Neural progenitor cell (in vitro differentiated cells): ENCODE results near the gene LSMEM2.

Experiments used
- EZH2 ChIP-seq: fragments of 200-600 bp; sonication (generic); IDR thresholded peaks from 2 replicates; pipeline ENCODE4 v1.6.1; 2017; ENCODE audit warnings: antibody characterized with exemption, mild to moderate bottlenecking, moderate library complexity
- TF ChIP-seq, protein P1 (sequence below): fragments of 200-600 bp; sonication (generic); IDR thresholded peaks from 2 replicates; pipeline ENCODE4 v1.5.1; 2017; ENCODE audit warnings: antibody characterized with exemption, mild to moderate bottlenecking

- TF ChIP-seq, protein P1, sequence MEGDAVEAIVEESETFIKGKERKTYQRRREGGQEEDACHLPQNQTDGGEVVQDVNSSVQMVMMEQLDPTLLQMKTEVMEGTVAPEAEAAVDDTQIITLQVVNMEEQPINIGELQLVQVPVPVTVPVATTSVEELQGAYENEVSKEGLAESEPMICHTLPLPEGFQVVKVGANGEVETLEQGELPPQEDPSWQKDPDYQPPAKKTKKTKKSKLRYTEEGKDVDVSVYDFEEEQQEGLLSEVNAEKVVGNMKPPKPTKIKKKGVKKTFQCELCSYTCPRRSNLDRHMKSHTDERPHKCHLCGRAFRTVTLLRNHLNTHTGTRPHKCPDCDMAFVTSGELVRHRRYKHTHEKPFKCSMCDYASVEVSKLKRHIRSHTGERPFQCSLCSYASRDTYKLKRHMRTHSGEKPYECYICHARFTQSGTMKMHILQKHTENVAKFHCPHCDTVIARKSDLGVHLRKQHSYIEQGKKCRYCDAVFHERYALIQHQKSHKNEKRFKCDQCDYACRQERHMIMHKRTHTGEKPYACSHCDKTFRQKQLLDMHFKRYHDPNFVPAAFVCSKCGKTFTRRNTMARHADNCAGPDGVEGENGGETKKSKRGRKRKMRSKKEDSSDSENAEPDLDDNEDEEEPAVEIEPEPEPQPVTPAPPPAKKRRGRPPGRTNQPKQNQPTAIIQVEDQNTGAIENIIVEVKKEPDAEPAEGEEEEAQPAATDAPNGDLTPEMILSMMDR = no peak
- TF ChIP-seq EZH2 = no peak
These were observed 21.2 kb downstream of the LSMEM2 start for GRCh38 chr3:50299929-50300680.
